ENCODE measurements around the gene SMARCA4.

Gene SMARCA4

GRCh38 chr19:10998666-10999065 is 37.8 kb downstream of the SMARCA4 start:
- peaks cover 66% of the 10 kb centered on the region for H3K36me3 ChIP-seq (ENCODE audit: control insufficient read depth, insufficient read depth, low read length, severe bottlenecking)
- H3K4me3 ChIP-seq (ENCODE audit: low read length): no peak overlapping the region
- H3K9me3 ChIP-seq (ENCODE audit: control insufficient read depth, low read length): no peaks in the 10 kb centered on the region
- DNase-seq (ENCODE audit: low read depth): no peak
- H3K4me1 ChIP-seq (ENCODE audit: control insufficient read depth, insufficient read depth, low read length): peaks cover 9% of the 10 kb centered on the region
- H3K27me3 ChIP-seq (replicated peaks; ENCODE audit: control insufficient read depth, insufficient read depth, low read length): no peaks in the 10 kb centered on the region
- H3K9ac ChIP-seq (ENCODE audit: low read length): no peak overlapping the region

- Histone ChIP-seq H3K36me3 (ENCODE audit: control insufficient read depth, insufficient read depth, low read length, severe bottlenecking) (peaks cover 58% of the 10 kb centered on the region), H3K9me3 (ENCODE audit: control insufficient read depth, low read length) (no peaks in the 10 kb centered on the region), H3K4me3 (ENCODE audit: low read length) (no peak overlapping the region), H3K27me3 (replicated peaks; ENCODE audit: control insufficient read depth, insufficient read depth, low read length) (no peaks in the 10 kb centered on the region), H3K4me1 (ENCODE audit: control insufficient read depth, insufficient read depth, low read length) (no peaks in the 10 kb centered on the region), H3K9ac (ENCODE audit: low read length) (no peak overlapping the region)
- DNase-seq (ENCODE audit: low read depth): no peak
Observed at GRCh38 chr19:11005521-11005920, 44.7 kb downstream of the SMARCA4 start.

- H3K9me3 ChIP-seq (ENCODE audit: control insufficient read depth, low read length): no peaks in the 10 kb centered on the region
- no peaks in the 10 kb centered on the region for H3K27me3 ChIP-seq (replicated peaks; ENCODE audit: control insufficient read depth, insufficient read depth, low read length)
- H3K4me3 ChIP-seq (ENCODE audit: low read length): no peak overlapping the region
- no peak overlapping the region for H3K9ac ChIP-seq (ENCODE audit: low read length)
- H3K36me3 ChIP-seq (ENCODE audit: control insufficient read depth, insufficient read depth, low read length, severe bottlenecking): peaks cover 62% of the 10 kb centered on the region
- no peak for DNase-seq (ENCODE audit: low read depth)
- no peaks in the 10 kb centered on the region for H3K4me1 ChIP-seq (ENCODE audit: control insufficient read depth, insufficient read depth, low read length)
Observed at GRCh38 chr19:11007385-11007784, 46.6 kb downstream of the SMARCA4 start.

- H3K27me3 ChIP-seq (replicated peaks; ENCODE audit: control insufficient read depth, insufficient read depth, low read length): no peaks in the 10 kb centered on the region
- H3K4me1 ChIP-seq (ENCODE audit: control insufficient read depth, insufficient read depth, low read length): no peaks in the 10 kb centered on the region
- H3K4me3 ChIP-seq (ENCODE audit: low read length): no peak overlapping the region
- no peak for DNase-seq (ENCODE audit: low read depth)
- no peaks in the 10 kb centered on the region for H3K9me3 ChIP-seq (ENCODE audit: control insufficient read depth, low read length)
- H3K36me3 ChIP-seq (ENCODE audit: control insufficient read depth, insufficient read depth, low read length, severe bottlenecking): peaks cover 65% of the 10 kb centered on the region
- no peak overlapping the region for H3K9ac ChIP-seq (ENCODE audit: low read length)
Observed at GRCh38 chr19:11007962-11008532, 47.2 kb downstream of the SMARCA4 start.

GRCh38 chr19:11010041-11010440 is 49.2 kb downstream of the SMARCA4 start:
- Histone ChIP-seq H3K4me1 (ENCODE audit: control insufficient read depth, insufficient read depth, low read length) (no peaks in the 10 kb centered on the region), H3K9me3 (ENCODE audit: control insufficient read depth, low read length) (no peaks in the 10 kb centered on the region), H3K4me3 (ENCODE audit: low read length) (no peak overlapping the region), H3K27me3 (replicated peaks; ENCODE audit: control insufficient read depth, insufficient read depth, low read length) (no peaks in the 10 kb centered on the region), H3K36me3 (ENCODE audit: control insufficient read depth, insufficient read depth, low read length, severe bottlenecking) (peaks cover 69% of the 10 kb centered on the region), H3K9ac (ENCODE audit: low read length) (no peak overlapping the region)
- no peak for DNase-seq (ENCODE audit: low read depth)

- no peaks in the 10 kb centered on the region for H3K9me3 ChIP-seq (ENCODE audit: control insufficient read depth, low read length)
- H3K27me3 ChIP-seq (replicated peaks; ENCODE audit: control insufficient read depth, insufficient read depth, low read length): no peaks in the 10 kb centered on the region
- no peak overlapping the region for H3K4me3 ChIP-seq (ENCODE audit: low read length)
- no peak for DNase-seq (ENCODE audit: low read depth)
- H3K36me3 ChIP-seq (ENCODE audit: control insufficient read depth, insufficient read depth, low read length, severe bottlenecking): peaks cover 86% of the 10 kb centered on the region
- no peak overlapping the region for H3K9ac ChIP-seq (ENCODE audit: low read length)
- peaks cover 9% of the 10 kb centered on the region for H3K4me1 ChIP-seq (ENCODE audit: control insufficient read depth, insufficient read depth, low read length)
Observed at GRCh38 chr19:11012507-11012906, 51.7 kb downstream of the SMARCA4 start.

GRCh38 chr19:11013771-11014170 is 52.9 kb downstream of the SMARCA4 start:
- Histone ChIP-seq H3K36me3 (ENCODE audit: control insufficient read depth, insufficient read depth, low read length, severe bottlenecking) (peaks cover 81% of the 10 kb centered on the region), H3K9ac (ENCODE audit: low read length) (no peak overlapping the region), H3K4me1 (ENCODE audit: control insufficient read depth, insufficient read depth, low read length) (peaks cover 21% of the 10 kb centered on the region), H3K9me3 (ENCODE audit: control insufficient read depth, low read length) (no peaks in the 10 kb centered on the region), H3K4me3 (ENCODE audit: low read length) (no peak overlapping the region), H3K27me3 (replicated peaks; ENCODE audit: control insufficient read depth, insufficient read depth, low read length) (no peaks in the 10 kb centered on the region)
- DNase-seq (ENCODE audit: low read depth): no peak

GRCh38 chr19:11014403-11014911 is 53.6 kb downstream of the SMARCA4 start:
- Histone ChIP-seq H3K9ac (ENCODE audit: low read length) (no peak overlapping the region), H3K27me3 (replicated peaks; ENCODE audit: control insufficient read depth, insufficient read depth, low read length) (no peaks in the 10 kb centered on the region), H3K4me1 (ENCODE audit: control insufficient read depth, insufficient read depth, low read length) (peaks cover 23% of the 10 kb centered on the region), H3K36me3 (ENCODE audit: control insufficient read depth, insufficient read depth, low read length, severe bottlenecking) (peaks cover 83% of the 10 kb centered on the region), H3K4me3 (ENCODE audit: low read length) (no peak overlapping the region), H3K9me3 (ENCODE audit: control insufficient read depth, low read length) (no peaks in the 10 kb centered on the region)
- no peak for DNase-seq (ENCODE audit: low read depth)

GRCh38 chr19:11016631-11017030 is 55.8 kb downstream of the SMARCA4 start:
- H3K4me1 ChIP-seq (ENCODE audit: control insufficient read depth, insufficient read depth, low read length): peaks cover 44% of the 10 kb centered on the region
- no peak for DNase-seq (ENCODE audit: low read depth)
- H3K9me3 ChIP-seq (ENCODE audit: control insufficient read depth, low read length): no peaks in the 10 kb centered on the region
- H3K27me3 ChIP-seq (replicated peaks; ENCODE audit: control insufficient read depth, insufficient read depth, low read length): no peaks in the 10 kb centered on the region
- no peak overlapping the region for H3K4me3 ChIP-seq (ENCODE audit: low read length)
- peaks cover 82% of the 10 kb centered on the region for H3K36me3 ChIP-seq (ENCODE audit: control insufficient read depth, insufficient read depth, low read length, severe bottlenecking)
- no peak overlapping the region for H3K9ac ChIP-seq (ENCODE audit: low read length)

- no peaks in the 10 kb centered on the region for H3K27me3 ChIP-seq (replicated peaks; ENCODE audit: control insufficient read depth, insufficient read depth, low read length)
- H3K36me3 ChIP-seq (ENCODE audit: control insufficient read depth, insufficient read depth, low read length, severe bottlenecking): peaks cover 82% of the 10 kb centered on the region
- no peak overlapping the region for H3K4me3 ChIP-seq (ENCODE audit: low read length)
- H3K4me1 ChIP-seq (ENCODE audit: control insufficient read depth, insufficient read depth, low read length): peaks cover 44% of the 10 kb centered on the region
- H3K9me3 ChIP-seq (ENCODE audit: control insufficient read depth, low read length): no peaks in the 10 kb centered on the region
- H3K9ac ChIP-seq (ENCODE audit: low read length): no peak overlapping the region
- DNase-seq (ENCODE audit: low read depth): no peak
Observed at GRCh38 chr19:11017275-11018035, 56.6 kb downstream of the SMARCA4 start.

GRCh38 chr19:11018179-11018578 is 57.3 kb downstream of the SMARCA4 start:
- no peak overlapping the region for H3K9ac ChIP-seq (ENCODE audit: low read length)
- H3K36me3 ChIP-seq (ENCODE audit: control insufficient read depth, insufficient read depth, low read length, severe bottlenecking): peaks cover 82% of the 10 kb centered on the region
- peaks cover 44% of the 10 kb centered on the region for H3K4me1 ChIP-seq (ENCODE audit: control insufficient read depth, insufficient read depth, low read length)
- no peaks in the 10 kb centered on the region for H3K27me3 ChIP-seq (replicated peaks; ENCODE audit: control insufficient read depth, insufficient read depth, low read length)
- no peak for DNase-seq (ENCODE audit: low read depth)
- H3K4me3 ChIP-seq (ENCODE audit: low read length): no peak overlapping the region
- no peaks in the 10 kb centered on the region for H3K9me3 ChIP-seq (ENCODE audit: control insufficient read depth, low read length)

Data from adipocyte (in vitro differentiated cells).